ENCODE measurements around the gene MAP10.

Gene MAP10

DNA sequence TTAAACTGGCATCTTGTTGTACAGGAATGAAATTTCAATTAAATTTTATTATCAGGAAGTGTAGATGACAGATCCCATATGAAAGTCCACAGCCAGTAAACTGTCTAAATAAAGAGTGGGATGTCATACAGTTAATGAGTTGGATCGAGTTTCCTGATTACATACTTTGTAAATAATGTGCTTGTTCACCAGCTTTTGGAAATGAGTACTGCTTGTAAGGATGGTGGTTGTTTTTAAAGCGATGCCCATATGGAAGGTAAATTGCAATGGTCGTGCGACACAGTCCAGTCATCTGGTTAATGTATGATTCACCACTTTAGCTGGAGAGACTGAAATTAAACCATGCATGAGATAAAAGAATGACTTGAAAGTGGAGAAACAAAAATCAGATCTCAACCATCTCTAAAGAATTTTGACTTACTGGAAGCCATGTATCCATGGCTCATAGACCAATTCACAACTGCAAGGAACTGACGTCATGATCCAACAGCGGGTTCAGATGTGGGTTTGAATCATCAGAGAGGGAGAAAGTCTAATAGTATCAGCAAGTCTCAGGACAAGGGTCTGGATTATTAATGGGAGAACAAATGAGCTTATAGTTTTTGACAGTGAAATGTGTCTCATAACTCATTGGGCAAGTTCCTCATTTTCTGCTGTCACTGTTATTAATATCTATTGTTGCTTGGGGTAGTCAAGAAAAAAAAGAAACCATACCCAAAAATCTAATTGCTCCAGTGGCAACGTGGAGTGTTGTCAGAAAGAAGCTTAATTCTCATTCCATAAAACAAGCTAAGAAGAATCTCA lies 49.0 kb downstream of the MAP10 start:
- TF ChIP-seq, protein P1, sequence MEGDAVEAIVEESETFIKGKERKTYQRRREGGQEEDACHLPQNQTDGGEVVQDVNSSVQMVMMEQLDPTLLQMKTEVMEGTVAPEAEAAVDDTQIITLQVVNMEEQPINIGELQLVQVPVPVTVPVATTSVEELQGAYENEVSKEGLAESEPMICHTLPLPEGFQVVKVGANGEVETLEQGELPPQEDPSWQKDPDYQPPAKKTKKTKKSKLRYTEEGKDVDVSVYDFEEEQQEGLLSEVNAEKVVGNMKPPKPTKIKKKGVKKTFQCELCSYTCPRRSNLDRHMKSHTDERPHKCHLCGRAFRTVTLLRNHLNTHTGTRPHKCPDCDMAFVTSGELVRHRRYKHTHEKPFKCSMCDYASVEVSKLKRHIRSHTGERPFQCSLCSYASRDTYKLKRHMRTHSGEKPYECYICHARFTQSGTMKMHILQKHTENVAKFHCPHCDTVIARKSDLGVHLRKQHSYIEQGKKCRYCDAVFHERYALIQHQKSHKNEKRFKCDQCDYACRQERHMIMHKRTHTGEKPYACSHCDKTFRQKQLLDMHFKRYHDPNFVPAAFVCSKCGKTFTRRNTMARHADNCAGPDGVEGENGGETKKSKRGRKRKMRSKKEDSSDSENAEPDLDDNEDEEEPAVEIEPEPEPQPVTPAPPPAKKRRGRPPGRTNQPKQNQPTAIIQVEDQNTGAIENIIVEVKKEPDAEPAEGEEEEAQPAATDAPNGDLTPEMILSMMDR (IDR thresholded peaks at IDR 0.05), result no peak
- DNase-seq (ENCODE audit: low spot score), result no peak
- H3K27ac ChIP-seq, result no peak overlapping the region
- no peak overlapping the region for H3K4me3 ChIP-seq

- TF ChIP-seq, protein P1 (IDR thresholded peaks at IDR 0.05), result no peak
- Histone ChIP-seq H3K4me3 (no peak overlapping the region), H3K27ac (no peak overlapping the region)
- no peak for DNase-seq (ENCODE audit: low spot score)
Measured at GRCh38 chr1:232854798-232855159, 49.6 kb downstream of the MAP10 start.

GRCh38 chr1:232856541-232856940 lies 51.3 kb downstream of the MAP10 start:
- Histone ChIP-seq H3K4me3 (no peak overlapping the region), H3K27ac (no peak overlapping the region)
- DNase-seq (ENCODE audit: low spot score), result no peak
- TF ChIP-seq, protein P1 (IDR thresholded peaks at IDR 0.05), result no peak

Data from coronary artery (tissue), 2 donors.